A673 (cell line): ENCODE measurements around the gene APOBEC2.

Source experiments
- CTCF ChIP-seq: fragments of 300-800, 200-600 bp; sonication (generic); conservative IDR thresholded peaks from 2 replicates; pipeline ENCODE4 v1.5.1; 2017; ENCODE audit warnings: low read depth, mild to moderate bottlenecking, antibody characterized with exemption, low read length, moderate library complexity, mixed read lengths
- EZH2 ChIP-seq: fragments of 200-600 bp; sonication (generic); IDR thresholded peaks from 2 replicates; pipeline ENCODE4 v1.6.1; 2017; ENCODE audit warnings: borderline replicate concordance, low read depth, mild to moderate bottlenecking, mixed read lengths, antibody characterized with exemption, low read length; ENCODE audit not compliant: poor library complexity, severe bottlenecking

- TF ChIP-seq CTCF (no peak), EZH2 (no peak)
These were observed 44.6 kb downstream of the APOBEC2 start for GRCh38 chr6:41097467-41098090.
